ENCODE measurements around the gene ZNF101.

DNA sequence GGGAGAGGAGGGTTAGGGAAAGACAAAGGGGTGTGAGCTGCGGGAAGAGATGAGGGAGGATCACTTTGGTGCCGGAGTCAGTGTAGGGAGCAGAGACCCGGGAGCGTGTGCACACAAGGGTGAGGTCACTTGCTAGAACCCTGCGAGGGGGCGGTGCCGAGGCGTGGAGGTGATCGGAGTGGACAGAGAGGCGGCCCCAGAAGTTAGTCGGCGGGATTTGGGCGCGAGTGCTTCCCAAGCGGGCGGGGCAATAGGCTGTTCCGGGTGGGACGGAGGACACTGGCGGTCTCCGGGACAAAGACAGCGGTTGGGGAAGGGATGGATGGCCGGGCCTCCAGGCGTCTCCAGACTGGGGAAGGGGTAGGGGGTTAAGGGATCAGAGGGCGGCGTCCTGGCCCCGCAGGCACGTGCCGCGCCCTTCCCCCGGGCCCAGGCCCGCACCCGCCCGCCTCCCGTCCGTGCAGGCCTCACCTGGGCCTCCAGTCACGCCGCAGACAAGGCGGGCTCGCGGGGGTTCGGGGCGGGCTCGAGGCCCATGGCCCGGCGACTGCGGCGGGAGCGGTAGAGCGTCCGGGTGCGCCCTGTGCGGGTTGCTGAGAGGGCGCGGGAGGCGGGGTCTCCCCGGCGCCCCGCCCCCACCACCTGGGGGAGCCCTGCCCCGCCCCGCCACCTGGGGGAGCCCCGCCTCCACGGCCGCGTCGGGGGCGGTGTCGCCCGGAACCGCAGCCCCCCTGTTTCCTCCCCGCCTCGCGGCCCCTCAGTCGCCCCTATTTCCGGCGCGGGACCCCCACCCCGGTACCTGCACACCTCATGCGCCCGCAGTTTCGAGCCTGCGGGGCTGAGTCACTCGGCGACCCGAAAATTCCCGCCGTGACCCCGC lies 40.8 kb upstream of the ZNF101 start, which contains the start of gene LPAR2:
- TF ChIP-seq, protein P1, sequence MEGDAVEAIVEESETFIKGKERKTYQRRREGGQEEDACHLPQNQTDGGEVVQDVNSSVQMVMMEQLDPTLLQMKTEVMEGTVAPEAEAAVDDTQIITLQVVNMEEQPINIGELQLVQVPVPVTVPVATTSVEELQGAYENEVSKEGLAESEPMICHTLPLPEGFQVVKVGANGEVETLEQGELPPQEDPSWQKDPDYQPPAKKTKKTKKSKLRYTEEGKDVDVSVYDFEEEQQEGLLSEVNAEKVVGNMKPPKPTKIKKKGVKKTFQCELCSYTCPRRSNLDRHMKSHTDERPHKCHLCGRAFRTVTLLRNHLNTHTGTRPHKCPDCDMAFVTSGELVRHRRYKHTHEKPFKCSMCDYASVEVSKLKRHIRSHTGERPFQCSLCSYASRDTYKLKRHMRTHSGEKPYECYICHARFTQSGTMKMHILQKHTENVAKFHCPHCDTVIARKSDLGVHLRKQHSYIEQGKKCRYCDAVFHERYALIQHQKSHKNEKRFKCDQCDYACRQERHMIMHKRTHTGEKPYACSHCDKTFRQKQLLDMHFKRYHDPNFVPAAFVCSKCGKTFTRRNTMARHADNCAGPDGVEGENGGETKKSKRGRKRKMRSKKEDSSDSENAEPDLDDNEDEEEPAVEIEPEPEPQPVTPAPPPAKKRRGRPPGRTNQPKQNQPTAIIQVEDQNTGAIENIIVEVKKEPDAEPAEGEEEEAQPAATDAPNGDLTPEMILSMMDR (conservative IDR thresholded peaks at IDR 0.05; ENCODE audit: low read depth, low read length) = no peak
- no peak for TF ChIP-seq EZH2 (IDR thresholded peaks at IDR 0.05; ENCODE audit: borderline replicate concordance, low read depth, low read length, poor library complexity, severe bottlenecking)

Data from A673 (cell line).